Measurements from ENCODE around the gene POU2AF1.

The POU2AF1 gene

DNA sequence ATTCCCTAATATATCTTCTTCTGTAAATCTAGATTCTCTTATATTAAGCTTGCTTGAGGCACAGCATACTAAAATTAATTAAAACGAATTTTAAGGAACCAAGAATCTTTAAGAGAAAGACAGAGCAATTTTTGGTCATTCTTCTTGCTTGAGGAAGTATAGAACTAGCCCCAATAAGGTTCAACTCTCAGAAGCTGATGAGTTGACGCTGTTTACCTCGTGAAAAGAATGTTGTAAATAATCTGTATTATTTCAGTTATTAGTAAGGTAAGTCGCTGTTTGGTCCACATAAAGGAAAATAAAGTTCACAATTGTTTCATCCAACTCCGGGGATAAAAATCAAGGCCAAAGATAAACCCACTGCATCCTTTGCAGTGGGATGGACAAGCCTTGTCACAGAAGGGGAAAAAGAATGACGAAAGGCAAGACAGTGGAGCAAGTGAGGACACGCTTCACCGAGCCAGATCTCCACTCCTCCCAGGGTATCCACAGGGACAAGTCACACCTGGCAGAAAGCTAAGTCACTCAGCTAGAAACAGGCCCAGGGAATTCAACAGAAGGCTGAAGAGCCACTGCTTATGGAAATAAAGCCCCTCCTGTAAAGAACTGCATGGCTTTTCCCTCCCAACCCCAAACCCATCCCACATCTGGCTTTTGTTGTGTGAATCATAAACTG lies 752 bp downstream of the POU2AF1 start:
- no peak overlapping the region for H3K4me3 ChIP-seq (ENCODE audit: low read depth, low read length)
- H3K9me3 ChIP-seq (ENCODE audit: control insufficient read depth, low read length) = no peaks in the 10 kb centered on the region
- H3K9ac ChIP-seq = no peak overlapping the region
- H2AFZ ChIP-seq = no peak overlapping the region
- no peaks in the 10 kb centered on the region for H3K36me3 ChIP-seq (ENCODE audit: control insufficient read depth, insufficient read depth, low read length)
- H3K79me2 ChIP-seq = no peaks in the 10 kb centered on the region
- H3K27ac ChIP-seq = no peak overlapping the region
- no peak overlapping the region for H3K4me2 ChIP-seq (ENCODE audit: low read length)
- no peaks in the 10 kb centered on the region for H3K27me3 ChIP-seq (ENCODE audit: control insufficient read depth, insufficient read depth, low read length)
- peaks cover 2% of the 10 kb centered on the region for H3K4me1 ChIP-seq
- TF ChIP-seq, protein P1, sequence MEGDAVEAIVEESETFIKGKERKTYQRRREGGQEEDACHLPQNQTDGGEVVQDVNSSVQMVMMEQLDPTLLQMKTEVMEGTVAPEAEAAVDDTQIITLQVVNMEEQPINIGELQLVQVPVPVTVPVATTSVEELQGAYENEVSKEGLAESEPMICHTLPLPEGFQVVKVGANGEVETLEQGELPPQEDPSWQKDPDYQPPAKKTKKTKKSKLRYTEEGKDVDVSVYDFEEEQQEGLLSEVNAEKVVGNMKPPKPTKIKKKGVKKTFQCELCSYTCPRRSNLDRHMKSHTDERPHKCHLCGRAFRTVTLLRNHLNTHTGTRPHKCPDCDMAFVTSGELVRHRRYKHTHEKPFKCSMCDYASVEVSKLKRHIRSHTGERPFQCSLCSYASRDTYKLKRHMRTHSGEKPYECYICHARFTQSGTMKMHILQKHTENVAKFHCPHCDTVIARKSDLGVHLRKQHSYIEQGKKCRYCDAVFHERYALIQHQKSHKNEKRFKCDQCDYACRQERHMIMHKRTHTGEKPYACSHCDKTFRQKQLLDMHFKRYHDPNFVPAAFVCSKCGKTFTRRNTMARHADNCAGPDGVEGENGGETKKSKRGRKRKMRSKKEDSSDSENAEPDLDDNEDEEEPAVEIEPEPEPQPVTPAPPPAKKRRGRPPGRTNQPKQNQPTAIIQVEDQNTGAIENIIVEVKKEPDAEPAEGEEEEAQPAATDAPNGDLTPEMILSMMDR (IDR thresholded peaks at IDR 0.05) = no peak

GRCh38 chr11:111376181-111376871 lies 2.7 kb downstream of the POU2AF1 start:
- no peak overlapping the region for H3K9ac ChIP-seq
- H3K4me1 ChIP-seq = peaks cover 2% of the 10 kb centered on the region
- H3K27ac ChIP-seq = no peak overlapping the region
- no peak overlapping the region for H3K4me3 ChIP-seq (ENCODE audit: low read depth, low read length)
- no peak overlapping the region for H2AFZ ChIP-seq
- H3K4me2 ChIP-seq (ENCODE audit: low read length) = no peak overlapping the region
- no peaks in the 10 kb centered on the region for H3K9me3 ChIP-seq (ENCODE audit: control insufficient read depth, low read length)
- no peaks in the 10 kb centered on the region for H3K27me3 ChIP-seq (ENCODE audit: control insufficient read depth, insufficient read depth, low read length)
- H3K36me3 ChIP-seq (ENCODE audit: control insufficient read depth, insufficient read depth, low read length) = no peaks in the 10 kb centered on the region
- no peaks in the 10 kb centered on the region for H3K79me2 ChIP-seq
- TF ChIP-seq, protein P1 (IDR thresholded peaks at IDR 0.05) = no peak

DNA sequence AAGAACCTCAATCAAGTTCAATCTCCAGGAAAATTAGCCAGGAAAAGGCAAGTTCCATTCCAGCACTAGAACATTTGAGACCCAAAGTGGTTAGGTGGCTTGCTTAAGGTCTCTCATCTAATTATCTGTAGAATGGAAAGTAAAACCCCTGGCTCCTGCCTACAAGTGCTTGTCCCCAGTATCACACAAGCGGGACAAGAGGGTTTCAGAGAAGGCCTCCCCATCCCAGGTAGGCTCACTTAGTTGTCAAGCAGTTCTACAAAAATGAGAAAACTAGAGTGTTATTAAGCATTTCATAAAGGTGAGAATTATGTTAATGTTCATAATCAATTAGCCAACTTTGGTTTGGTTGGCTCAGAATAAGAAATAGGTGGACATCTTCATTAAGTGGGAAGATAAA lies 5.5 kb downstream of the POU2AF1 start:
- Histone ChIP-seq H3K4me2 (ENCODE audit: low read length) (no peak overlapping the region), H3K27me3 (ENCODE audit: control insufficient read depth, insufficient read depth, low read length) (no peaks in the 10 kb centered on the region), H2AFZ (peak overlapping the region; percentile 3), H3K36me3 (ENCODE audit: control insufficient read depth, insufficient read depth, low read length) (no peaks in the 10 kb centered on the region), H3K79me2 (no peaks in the 10 kb centered on the region), H3K9ac (no peak overlapping the region), H3K4me3 (ENCODE audit: low read depth, low read length) (no peak overlapping the region), H3K9me3 (ENCODE audit: control insufficient read depth, low read length) (no peaks in the 10 kb centered on the region), H3K27ac (no peak overlapping the region), H3K4me1 (peaks cover 2% of the 10 kb centered on the region)
- TF ChIP-seq, protein P1 (IDR thresholded peaks at IDR 0.05) = no peak

DNA sequence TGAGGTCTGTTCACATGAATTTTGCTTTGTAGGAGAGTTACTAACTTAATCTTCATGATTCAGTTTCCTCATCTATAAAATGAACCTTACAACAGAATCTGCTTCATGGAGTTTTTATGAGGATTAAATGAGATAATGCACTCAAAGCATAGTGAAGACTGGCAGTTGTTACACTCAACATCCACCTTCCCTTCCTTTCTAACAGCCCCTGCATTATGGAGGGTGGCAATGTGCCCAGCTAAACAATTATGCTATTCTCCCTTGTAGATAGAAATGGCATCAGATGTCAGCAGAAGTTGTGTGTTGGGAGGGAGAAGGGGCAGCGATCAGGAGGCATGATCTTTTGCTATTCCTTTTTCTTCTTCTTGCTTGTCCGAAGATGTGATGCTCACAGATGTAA lies 6.5 kb downstream of the POU2AF1 start:
- H3K9ac ChIP-seq = no peak overlapping the region
- H3K27me3 ChIP-seq (ENCODE audit: control insufficient read depth, insufficient read depth, low read length) = no peaks in the 10 kb centered on the region
- H3K4me2 ChIP-seq (ENCODE audit: low read length) = no peak overlapping the region
- H3K36me3 ChIP-seq (ENCODE audit: control insufficient read depth, insufficient read depth, low read length) = no peaks in the 10 kb centered on the region
- peaks cover 2% of the 10 kb centered on the region for H3K4me1 ChIP-seq
- no peaks in the 10 kb centered on the region for H3K9me3 ChIP-seq (ENCODE audit: control insufficient read depth, low read length)
- no peak overlapping the region for H2AFZ ChIP-seq
- H3K4me3 ChIP-seq (ENCODE audit: low read depth, low read length) = no peak overlapping the region
- no peaks in the 10 kb centered on the region for H3K79me2 ChIP-seq
- TF ChIP-seq, protein P1 (IDR thresholded peaks at IDR 0.05) = no peak
- H3K27ac ChIP-seq = no peak overlapping the region
